ENCODE data around the gene TEX2.
"Not testable (repeated sequence)": the region's sequence is repeated elsewhere in the genome, so short reads cannot be mapped to it uniquely, and the experiment has no call there.

Gene TEX2

GRCh38 chr17:64178011-64178825, 84.8 kb downstream of the TEX2 start:
- no peak for DNase-seq

GRCh38 chr17:64177311-64178010, 85.6 kb downstream of the TEX2 start:
- DNase-seq, result no peak

GRCh38 chr17:64176556-64176955, 86.5 kb downstream of the TEX2 start:
- no peak for DNase-seq

DNA sequence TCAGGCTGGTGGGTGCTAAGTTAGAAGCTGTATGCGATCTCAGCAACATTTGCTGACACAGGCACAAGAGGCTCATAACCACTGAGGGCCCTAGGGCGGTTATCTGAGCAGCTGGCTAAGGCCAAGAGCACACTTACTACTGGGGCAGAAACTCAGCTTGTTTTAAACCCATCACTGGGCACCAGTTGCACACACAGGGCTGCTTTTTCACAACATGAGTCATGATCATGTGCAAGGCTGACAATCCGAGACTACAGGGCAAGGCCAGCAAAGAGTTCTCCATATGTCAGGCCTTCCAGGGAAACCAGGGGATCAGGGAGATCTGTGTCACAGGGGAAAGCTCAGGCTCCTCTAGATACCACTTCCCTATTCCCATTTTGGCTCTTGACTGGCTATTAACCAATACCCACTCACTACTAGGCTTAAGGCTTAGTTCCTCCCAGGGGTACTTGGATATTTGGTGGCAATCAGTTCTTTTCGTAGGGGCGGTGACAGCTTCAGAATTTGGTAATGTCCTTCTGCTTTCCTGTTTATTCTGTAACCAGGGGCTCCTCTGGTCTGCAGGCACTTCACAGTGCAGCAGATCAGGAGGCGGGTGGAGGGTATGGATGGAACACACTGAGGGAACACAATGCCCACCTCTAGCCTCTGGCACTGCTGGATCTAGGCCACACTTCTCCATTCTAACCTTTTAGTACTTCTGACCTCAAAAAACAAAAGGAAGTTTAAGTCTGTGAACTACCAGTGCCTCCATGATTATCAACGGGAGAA, 88.2 kb downstream of the TEX2 start:
- DNase-seq, result peak; percentile 77

GRCh38 chr17:64173646-64174045, 89.4 kb downstream of the TEX2 start:
- DNase-seq, result no peak

GRCh38 chr17:64172510-64172909, 90.5 kb downstream of the TEX2 start:
- DNase-seq, result no peak

DNA sequence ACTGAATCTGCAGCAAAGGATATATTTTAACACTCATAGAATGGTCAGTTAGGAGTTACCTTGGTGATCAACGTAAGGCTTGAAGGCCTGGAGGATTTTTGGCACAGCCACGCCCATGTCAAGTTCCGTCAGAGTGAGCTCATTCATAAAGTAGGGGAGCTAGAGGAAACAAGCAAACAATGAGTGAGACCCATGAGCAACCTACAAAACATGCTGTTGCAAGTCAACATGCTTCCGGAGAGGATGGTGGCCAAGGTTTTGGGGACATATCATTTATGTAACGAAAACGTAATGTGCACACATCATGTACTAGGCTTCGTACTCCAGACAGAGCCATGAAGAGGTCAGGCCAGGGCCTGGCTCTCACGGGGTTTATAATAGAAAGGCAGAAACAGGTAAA, 92.0 kb downstream of the TEX2 start:
- no peak for DNase-seq

DNA sequence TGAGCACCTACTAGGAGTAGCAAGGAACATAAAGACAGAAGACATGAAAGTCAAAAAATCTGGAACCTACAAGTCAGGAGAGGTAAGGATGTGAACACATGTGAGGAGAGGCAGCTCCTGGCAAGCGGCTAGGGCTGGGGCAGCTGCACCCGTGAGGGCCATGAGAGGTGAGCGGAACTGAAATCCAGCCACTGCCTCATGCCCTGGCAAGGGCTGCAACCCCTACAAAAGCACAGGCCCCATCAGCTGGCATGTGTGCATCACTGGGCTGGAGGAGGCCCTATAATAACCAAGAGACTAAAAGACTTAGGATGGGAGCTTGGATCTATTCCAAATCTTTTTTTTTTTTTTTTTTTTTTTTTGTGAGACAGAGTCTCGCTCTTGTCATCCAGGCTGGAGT, 92.8 kb downstream of the TEX2 start:
- DNase-seq, result no peak

DNA sequence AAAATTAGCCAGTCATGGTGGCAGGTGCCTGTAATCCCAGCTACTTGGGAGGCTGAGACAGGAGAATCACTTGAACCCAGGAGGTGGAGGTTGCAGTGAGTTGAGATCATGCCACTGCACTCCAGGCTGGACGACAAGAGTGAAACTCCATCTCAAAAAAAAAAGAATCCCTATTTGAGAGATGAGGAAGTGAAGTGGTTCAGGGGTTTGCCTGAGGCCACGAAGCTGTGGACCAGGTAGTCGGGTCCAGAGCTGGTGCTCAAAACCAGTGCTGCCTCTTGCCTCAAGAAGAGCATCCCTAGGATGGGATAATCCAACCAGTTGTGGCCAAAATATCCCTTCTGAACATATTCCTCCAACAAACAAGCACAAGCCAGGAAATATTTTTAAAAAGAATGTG, 95.4 kb downstream of the TEX2 start:
- not testable (repeated sequence) for DNase-seq

DNA sequence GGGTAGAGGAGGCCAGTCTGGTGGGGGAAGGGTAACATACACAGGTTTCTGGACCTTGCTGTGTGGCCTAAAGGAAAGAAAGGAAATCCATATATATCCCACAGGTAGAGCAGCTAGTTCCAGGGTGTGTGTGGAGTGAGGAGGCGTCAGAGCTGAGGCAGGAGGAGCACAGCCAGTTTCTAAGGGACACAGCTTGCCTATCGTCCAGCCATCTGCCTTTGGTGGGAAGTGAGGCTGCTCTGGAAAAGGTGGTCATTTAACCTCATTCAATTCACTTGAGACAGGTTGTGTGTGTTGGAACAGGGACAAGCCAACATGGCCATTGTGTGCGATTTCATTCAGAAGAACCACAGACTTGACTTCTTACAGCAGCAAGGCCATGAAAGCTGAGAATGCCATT, 96.2 kb downstream of the TEX2 start:
- no peak for DNase-seq

DNA sequence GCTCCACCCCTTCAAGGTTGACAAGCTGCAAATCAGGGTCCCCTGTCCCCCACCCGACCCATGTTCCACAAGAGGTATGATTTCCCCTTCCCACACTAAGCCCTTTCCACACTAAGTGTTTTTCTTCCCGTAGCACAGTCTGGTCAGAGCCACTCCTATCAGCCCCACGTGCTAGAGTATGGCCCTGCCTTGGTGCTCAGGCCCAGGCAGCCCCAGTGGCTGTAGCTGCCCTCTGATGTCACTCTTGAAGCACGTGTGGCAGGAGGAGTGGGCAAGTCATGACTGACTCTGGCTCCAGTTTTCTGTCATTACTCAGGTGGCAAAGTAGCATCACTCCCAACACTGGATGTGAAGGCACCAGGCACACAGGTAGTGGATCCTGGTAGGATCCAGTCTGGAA, 97.7 kb downstream of the TEX2 start:
- no peak for DNase-seq

- DNase-seq, result no peak
Observed at GRCh38 chr17:64164596-64165285, 98.3 kb downstream of the TEX2 start.

GRCh38 chr17:64163468-64163867, 99.6 kb downstream of the TEX2 start:
- DNase-seq, result no peak

DNA sequence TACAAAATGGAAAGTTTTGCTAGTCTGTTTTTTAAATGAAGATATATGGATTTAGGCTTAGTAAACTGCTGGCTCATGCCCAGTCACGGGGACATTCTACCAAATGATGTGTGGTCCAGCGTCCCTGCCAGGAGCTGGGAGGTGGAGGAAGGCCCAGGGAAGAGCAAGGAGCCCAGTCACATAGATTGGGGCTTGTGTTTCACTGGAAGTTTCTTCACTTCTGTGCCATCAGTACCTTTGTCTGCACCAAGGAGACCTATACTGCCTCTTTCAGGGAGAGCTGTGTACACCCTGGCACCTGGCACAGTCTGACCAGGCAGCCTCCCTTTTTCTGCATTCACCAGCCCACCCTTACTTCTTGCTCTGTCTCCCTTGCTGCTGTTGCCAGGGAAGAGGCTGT, 100.5 kb downstream of the TEX2 start:
- DNase-seq, result no peak

GRCh38 chr17:64161380-64162176, 101.5 kb downstream of the TEX2 start:
- DNase-seq, result no peak

- DNase-seq, result no peak
Observed at GRCh38 chr17:64160378-64160777, 102.7 kb downstream of the TEX2 start.

- DNase-seq, result no peak
Observed at GRCh38 chr17:64158831-64159590, 104.0 kb downstream of the TEX2 start.

GRCh38 chr17:64158406-64158805, 104.7 kb downstream of the TEX2 start:
- DNase-seq, result no peak

GRCh38 chr17:64157669-64158180, 105.3 kb downstream of the TEX2 start:
- DNase-seq, result no peak

DNA sequence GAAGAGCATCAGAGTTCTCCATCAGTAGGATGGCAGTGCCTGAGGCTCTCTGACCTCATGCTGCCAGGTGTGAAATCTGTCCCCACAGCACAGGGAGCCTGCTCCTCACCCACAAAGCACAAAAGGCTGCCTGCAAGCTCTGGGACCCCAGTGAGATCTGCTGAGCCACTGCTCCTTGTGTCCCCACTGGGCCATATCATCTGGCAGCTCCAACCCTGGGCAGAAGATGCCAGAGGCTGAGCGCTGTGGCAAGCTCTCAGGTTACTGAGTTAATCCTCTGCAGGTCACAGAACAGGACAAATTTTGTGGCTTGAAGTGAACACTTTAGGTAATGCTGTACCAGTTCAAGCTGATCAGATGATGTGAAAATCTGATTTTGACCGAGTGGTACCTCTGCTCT, 106.4 kb downstream of the TEX2 start:
- no peak for DNase-seq
